Stimulated activated CD4-positive, alpha-beta T cell treated with anti-CD3 and anti-CD28 coated beads, Interleukin-12 subunit alpha, Interleukin-12 subunit beta, amount 100 ng/mL, for 4 hours (primary cell): ENCODE measurements around the gene MC2R.

Experiments
- DNase-seq: peaks from one replicate; pipeline ENCODE4 v3.0.0-alpha.2; 2020

The MC2R gene

GRCh38 chr18:13915391-13915790 lies at the start of gene MC2R:
TSS of gene MC2R (minus strand) at chr18:13915536. CDS start at chr18:13885518, 30,018 bp downstream.
- DNase-seq, result no peak

DNA sequence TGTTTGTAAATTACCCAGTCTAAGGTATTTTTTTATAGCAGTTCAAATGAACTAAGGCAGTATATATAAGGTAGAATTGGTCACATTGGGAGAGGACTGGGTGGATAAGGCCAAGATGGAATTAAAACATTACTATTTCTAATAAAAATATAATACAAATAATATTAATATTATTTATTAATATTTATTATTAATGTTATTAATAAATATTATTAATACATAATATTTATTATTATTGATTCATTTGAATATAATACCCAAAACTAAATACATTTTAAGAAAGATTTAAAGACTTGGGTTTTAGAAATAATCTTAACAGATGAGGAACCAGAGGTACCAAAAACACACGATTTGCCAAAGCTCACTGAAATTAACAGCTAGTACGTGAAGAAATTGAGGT lies 30.5 kb upstream of the MC2R start:
- no peak for DNase-seq

DNA sequence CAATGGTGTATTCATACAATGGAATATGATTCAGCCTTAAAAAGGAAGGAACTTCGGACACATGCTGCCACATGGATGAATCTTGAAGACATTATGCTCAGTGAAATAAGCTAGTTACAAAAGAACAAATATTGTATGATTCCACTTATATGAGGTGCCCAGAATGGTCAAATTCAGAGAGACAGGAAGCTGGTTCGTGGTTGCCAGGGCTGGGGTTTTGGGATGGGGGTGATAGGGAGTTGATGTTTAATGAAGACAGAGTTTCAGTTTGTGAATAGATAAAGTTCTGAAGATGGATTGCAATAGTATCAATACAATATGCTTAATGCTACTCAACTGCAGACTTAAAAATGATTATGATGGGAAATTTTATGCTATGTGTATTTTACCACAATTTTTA lies 28.0 kb upstream of the MC2R start:
- no peak for DNase-seq

DNA sequence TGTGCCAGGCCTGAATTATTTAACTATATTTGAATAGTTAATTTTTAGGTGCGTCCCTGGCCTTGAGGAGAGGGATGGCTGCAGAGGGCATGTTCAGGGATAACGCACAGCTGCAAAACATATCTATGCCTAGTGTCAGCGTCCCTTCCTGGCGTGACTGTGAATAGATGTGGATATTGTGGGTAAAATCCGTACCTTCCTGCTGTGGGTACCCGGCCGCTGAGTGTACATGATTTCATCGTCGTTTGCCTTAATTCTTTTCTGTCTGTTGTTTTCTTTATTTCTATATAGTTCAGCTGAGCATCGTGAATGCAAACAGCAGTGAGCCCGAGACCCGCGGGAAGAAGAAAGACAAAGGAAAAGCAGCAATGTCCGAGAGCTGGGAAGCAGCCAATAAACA lies 25.0 kb upstream of the MC2R start:
- no peak for DNase-seq

- no peak for DNase-seq
Measured at GRCh38 chr18:13934676-13935075, 19.3 kb upstream of the MC2R start.

DNA sequence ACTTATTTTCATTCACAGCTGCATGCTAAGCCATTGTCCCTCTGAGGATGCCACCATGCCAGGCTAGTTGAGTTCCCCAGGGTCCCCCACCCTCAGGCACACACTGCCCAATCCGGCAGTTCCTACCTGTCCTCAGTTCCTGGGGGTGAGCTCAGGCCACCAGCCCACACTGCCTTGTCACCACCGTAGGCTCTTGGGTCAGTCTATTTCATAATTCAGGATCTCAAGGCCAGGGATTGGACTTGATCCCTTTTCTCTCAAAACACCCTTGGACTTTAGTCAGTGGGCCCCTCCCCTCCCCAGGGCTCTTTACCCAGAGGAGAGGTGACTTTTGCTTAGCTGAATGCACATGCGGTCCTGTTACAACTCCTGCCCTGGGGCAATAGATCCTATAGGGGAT lies 18.7 kb upstream of the MC2R start:
- no peak for DNase-seq

GRCh38 chr18:13932285-13933025 lies 17.1 kb upstream of the MC2R start:
- DNase-seq, result no peak

DNA sequence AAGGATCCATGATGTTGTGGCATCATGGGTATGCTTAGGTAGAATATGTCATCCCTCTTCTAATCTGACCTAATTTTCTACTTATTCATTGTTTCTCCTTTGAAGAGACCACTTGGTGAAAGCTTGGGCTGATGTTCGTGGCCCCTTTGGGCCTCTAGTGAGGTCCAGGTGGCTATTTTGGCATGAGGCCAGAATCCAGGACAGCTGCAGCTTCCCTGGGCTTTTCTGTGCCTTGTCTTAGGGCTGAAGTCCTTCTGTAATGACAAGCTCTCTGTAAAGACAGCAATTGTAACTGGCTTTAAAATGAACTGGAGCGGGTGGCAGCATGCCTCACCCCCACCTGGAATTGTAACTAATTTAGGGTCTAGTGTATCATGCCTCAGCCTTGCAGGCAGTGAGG lies 15.6 kb upstream of the MC2R start:
- no peak for DNase-seq

- no peak for DNase-seq
Measured at GRCh38 chr18:13923221-13923620, 7.9 kb upstream of the MC2R start.

DNA sequence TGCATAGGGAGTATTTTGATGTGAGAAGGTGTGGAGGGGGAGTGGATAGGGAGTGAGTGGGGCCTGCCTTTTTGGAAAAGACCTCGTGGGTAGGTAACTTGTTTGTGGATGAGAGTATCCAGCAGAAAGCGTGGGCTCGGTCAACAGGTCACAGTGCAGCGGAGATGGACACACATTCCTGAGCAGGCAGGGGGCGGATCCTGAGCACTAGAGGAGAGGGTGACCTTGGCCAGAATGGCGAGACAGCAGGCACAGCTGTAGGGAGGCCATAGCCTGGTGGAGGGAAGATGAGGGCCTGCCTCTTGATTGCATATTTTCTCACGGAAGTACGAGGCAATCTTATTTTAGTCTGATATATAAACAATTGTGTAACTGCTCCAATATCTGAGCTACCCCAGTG lies 3.6 kb upstream of the MC2R start:
- no peak for DNase-seq

DNA sequence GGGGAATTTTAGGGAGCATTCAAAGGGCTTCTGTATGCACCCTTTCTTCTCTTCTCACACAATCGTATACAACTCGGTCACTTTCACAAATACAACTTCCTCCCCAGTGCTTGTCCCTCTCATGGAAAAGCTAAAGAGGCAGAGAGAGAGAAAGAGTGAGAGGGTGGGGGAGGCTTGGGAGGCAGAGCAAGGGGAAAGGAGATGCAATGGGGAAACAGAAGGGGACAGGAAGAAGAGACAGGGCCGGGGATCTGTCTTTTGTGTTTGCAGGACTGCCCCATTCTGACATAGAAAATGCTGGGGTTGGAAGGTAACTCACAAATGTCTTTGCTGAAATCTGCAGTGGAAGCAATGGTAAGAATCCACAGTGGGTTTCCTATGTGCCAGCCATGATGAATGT lies 2.1 kb upstream of the MC2R start:
- no peak for DNase-seq

DNA sequence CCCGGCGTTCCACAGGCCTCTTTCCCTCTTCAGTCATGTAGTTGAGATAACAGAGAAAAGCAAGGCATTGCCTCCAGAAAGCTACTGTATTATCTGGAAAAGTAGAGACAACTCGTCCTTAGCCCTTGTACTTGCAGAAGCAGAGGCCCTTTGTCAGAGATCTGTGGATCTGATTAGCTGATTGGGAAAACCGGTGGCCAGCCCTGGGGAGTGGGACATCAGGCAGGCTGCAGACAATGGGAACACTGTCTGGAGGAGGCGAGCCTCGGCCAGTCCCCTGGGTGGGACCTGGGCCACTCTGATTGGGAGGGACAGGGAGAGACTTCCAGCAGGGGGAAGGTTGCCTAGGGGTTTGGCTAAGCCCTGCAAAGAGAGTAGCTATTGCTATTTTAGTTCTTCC lies 1.2 kb upstream of the MC2R start:
- no peak for DNase-seq

DNA sequence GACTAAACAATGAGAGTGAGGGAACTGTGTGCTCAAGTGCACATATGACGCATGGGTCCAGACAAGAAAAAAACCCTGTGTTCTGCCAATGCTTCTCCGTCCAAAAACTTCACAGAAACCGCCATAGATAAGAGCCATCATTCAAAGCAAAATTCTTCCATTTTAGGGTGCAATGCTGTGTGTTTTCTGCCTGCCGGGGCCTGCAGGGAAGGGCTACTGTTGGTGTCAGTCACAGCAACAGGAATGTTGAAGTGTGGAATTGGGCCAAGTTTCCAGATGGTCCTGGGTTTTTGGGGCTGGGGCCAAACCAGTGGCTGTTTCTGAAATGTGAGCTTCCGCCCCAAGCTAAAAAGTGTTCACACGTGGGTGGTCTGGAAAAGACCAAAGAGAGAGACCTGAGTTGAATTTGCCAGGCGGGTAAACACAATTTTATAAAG lies 677 bp upstream of the MC2R start:
- DNase-seq, result no peak

DNA sequence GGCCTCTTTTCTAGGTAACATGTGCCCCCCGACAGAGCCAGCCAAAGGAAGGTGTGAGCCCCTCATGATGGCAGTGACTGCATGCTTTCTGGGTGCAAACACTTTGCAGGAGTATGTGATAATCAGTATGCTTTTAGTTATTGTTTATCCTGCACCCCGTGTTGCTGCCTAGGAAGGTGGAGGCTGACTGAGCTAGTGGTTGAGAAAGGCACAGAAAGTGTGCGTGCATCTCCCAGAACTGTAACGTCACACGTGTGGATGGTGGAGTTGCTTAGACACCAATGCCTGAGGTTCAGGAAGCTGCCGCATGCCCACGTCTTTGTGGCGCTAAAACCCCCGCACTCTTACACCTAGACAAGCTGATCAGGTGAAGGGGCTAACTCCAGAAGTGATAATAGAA lies 580 bp downstream of the MC2R start:
- no peak for DNase-seq

DNA sequence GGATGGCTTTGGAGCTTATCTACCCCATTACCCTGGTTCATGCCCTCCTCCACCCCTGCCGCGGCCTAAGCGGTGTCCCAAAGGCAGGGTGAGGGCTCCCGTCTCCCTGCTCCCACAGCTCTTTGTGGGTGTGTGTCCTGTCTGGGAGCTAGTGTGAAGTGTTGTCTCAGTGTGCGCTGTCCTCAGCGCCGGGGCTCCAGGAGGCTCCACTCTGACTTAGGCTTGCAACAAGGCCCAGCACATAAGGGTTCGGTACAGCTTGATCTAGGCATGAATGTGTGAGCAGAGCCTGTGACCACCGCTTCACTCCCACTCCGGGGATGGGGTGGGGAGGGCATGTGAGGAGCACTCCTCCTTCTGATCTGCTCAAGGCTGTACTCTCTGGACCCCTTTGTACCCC lies 1.2 kb downstream of the MC2R start:
- DNase-seq, result no peak

DNA sequence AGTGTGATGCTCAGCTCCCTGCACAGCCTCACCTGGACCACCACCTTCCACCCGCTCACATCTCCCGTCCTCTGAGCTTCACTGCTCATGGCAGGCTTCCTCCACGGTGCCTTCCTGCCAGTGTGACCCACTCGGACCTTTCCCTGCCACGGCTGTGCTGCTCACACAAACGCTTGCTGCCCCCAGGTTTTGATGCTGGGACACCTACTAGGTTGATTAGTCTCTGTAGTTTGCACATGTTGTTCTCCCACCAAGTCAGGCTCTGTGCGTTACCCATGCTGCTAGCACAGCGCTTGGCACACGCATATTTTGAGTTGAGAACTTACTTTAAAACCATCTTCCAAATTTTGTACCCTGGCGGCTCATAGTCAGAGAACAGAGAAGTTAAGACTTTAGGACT lies 2.1 kb downstream of the MC2R start:
- no peak for DNase-seq

- no peak for DNase-seq
Measured at GRCh38 chr18:13912601-13913000, 2.7 kb downstream of the MC2R start.

DNA sequence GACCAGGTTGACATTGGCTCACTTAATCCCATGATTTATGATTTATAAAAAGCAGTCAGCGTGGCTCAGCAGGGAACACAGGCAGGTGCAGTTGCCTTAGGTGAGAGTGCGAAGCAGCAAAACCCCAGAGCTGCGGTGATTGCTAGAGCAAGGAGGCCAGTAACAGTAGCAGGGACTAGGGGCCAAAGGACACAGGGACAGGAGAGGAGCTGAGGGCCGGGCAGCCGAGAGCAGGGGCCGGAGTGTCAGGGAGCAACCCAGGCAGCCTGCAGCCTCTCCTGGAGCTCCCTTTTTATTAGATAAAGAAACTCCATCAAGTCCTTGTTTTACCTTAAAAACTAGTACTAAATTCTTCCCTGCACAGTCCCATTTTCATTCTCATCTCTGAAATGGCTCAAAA lies 4.3 kb downstream of the MC2R start:
- DNase-seq, result no peak

- no peak for DNase-seq
Measured at GRCh38 chr18:13910501-13910900, 4.8 kb downstream of the MC2R start.

GRCh38 chr18:13909141-13909940 lies 6.0 kb downstream of the MC2R start:
- no peak for DNase-seq

DNA sequence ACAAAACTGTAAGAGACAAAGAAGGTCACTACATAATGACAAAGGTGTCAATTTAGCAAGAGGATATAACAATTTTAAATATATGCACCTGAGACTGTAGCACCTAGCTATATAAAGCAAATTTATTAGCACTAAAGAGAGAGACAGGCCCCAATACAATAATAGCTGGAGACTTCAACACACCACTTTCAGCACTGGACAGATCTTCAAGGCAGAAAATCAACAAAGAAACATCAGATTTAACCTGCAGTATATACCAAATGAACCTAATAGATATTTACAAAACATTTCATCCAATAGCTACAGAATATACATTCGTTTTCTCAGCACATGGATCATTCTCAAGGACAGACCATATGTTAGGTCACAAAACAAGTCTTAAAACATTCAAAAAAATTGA lies 14.7 kb downstream of the MC2R start:
- DNase-seq, result no peak

DNA sequence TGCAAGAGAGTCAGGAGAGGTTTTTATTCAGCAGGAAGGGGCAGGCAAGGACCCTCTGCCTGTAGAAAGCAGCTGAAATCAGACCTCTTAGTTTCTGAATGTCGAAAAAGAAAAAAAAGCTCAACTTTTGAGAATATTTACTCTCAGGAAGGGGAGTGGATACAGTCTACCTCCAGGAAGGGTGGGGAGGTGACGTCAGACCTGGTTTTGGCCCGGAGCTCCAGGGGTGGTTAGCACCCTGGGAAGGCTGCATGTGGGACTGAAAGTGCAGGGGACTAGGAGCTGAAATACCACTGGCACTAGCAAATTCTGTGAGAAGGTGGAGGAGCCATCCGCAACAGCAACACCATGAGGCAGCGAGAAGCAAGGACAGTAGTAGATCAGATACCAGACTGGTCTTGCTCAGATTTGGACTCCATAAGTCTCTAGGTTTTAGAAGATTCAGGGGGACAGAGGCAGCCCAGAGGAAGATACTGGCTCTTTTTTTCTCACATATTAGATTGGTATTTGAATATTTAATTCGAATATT lies 19.8 kb downstream of the MC2R start:
- DNase-seq, result no peak

- no peak for DNase-seq
Measured at GRCh38 chr18:13894531-13894930, 20.8 kb downstream of the MC2R start.

DNA sequence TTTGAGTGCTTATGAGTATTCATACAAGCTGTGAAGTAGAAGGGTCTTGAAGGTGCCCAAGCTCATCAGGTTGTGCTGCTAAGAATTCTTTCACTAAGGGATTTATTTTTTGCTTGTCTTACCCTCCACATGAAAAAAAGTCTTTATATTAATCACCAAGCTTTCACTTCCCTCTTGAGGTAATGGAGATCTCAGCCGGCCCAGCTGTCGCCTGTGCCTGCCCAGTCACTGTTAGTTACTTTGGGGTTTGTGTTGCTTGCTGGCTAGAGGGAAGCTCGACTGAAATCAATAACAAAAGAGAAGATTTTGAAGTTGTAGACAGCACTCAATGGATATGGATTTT lies 21.9 kb downstream of the MC2R start:
- DNase-seq, result no peak
